Activated gamma-delta T cell treated with Interleukin-2 at 50 U/mL for 16 hours (primary cell): Measurements from ENCODE around the gene ATP9B.
A peak's percentile ranks its signal among the peaks of the same experiment; 100 is the strongest.

Experiments used
- DNase-seq: peaks from one replicate; pipeline ENCODE4 v3.0.0-alpha.2; 2020

ATP9B gene

GRCh38 chr18:79386547-79386946, 317.4 kb downstream of the ATP9B start:
- no peak for DNase-seq

- DNase-seq = no peak
Measured at GRCh38 chr18:79387214-79387613, 318.0 kb downstream of the ATP9B start.

- DNase-seq = no peak
Measured at GRCh38 chr18:79387615-79388014, 318.4 kb downstream of the ATP9B start.

- DNase-seq = no peak
Measured at GRCh38 chr18:79388043-79388442, 318.8 kb downstream of the ATP9B start.

- no peak for DNase-seq
Measured at GRCh38 chr18:79389689-79390088, 320.5 kb downstream of the ATP9B start.

- DNase-seq = no peak
Measured at GRCh38 chr18:79392226-79392625, 323.0 kb downstream of the ATP9B start.

GRCh38 chr18:79393181-79393634, 324.0 kb downstream of the ATP9B start:
- no peak for DNase-seq

GRCh38 chr18:79393635-79394533, 324.7 kb downstream of the ATP9B start:
- DNase-seq = no peak

- peak; percentile 34 for DNase-seq
Measured at GRCh38 chr18:79394534-79395307, 325.5 kb downstream of the ATP9B start.

GRCh38 chr18:79395308-79395640, 326.1 kb downstream of the ATP9B start:
- DNase-seq = no peak

GRCh38 chr18:79395761-79396404, 326.7 kb downstream of the ATP9B start, which contains the start of gene NFATC1:
TSS of gene NFATC1 (plus strand) at chr18:79395930. CDS start at chr18:79396225, 295 bp downstream.
- peak; percentile 40 for DNase-seq

GRCh38 chr18:79396431-79397246, 327.4 kb downstream of the ATP9B start:
- no peak for DNase-seq

GRCh38 chr18:79397247-79397829, 328.1 kb downstream of the ATP9B start:
- no peak for DNase-seq

- DNase-seq = no peak
Measured at GRCh38 chr18:79397830-79398761, 328.9 kb downstream of the ATP9B start.

GRCh38 chr18:79399275-79400081, 330.3 kb downstream of the ATP9B start:
- DNase-seq = no peak

GRCh38 chr18:79400091-79400590, 330.9 kb downstream of the ATP9B start:
- DNase-seq = peak; percentile 66

- DNase-seq = peak; percentile 49
Measured at GRCh38 chr18:79400591-79401381, 331.6 kb downstream of the ATP9B start.

- DNase-seq = no peak
Measured at GRCh38 chr18:79401494-79402208, 332.5 kb downstream of the ATP9B start.
